ENCODE data around the gene CTNNBIP1. TPM values are rescaled to one million over a fixed set of nuclear protein-coding genes. Genes with fewer than 3 reads are reported as not detected.

CTNNBIP1 gene
- total and polyA plus RNA-seq, 9 of the 15 experiments (the other 6 are each of a cell fraction or from before 2014, with no cell fraction given) = 0.65 to 29.2 (median 14.7) TPM

- no peaks in the 10 kb centered on the region for H3K9me1 ChIP-seq (ENCODE audit: control insufficient read depth, insufficient read depth, low read length)
- FAIRE-seq (no peak), ATAC-seq (peak; percentile 34; the same call in 1 of the 3 replicates), DNase-seq (ENCODE audit: extremely low read depth in 1 of 4, low spot score in 3 of 4) (peak in 1 of 4 experiments; percentile 20)
- no peak overlapping the region for H3K27ac ChIP-seq (ENCODE audit: extremely low read depth, low read depth, low read length)
- intact Hi-C loops (cut with micrococcal nuclease) (no loop called here), in situ Hi-C loops (cut with MboI) (no loop called here)
- BruUV-seq (replicated peaks) = no TSS peak
- no peaks in the 10 kb centered on the region for H3K9me3 ChIP-seq (replicated peaks; ENCODE audit: control insufficient read depth, insufficient read depth, low read depth, low read length)
- ChIA-PET CTCF (ENCODE audit: low intra/inter-chr PET ratio) (no interaction called here), POLR2A (no interaction called here)
- H3K27me3 ChIP-seq (ENCODE audit: control insufficient read depth in 2 of 2, insufficient read depth in 2 of 2, low read length in 2 of 2) = no peaks in the 10 kb centered on the region
- H3K4me3 ChIP-seq = no peak overlapping the region
- H3K79me2 ChIP-seq (ENCODE audit: control insufficient read depth, insufficient read depth, low read length) = no peaks in the 10 kb centered on the region
- H3K4me2 ChIP-seq (ENCODE audit: insufficient read depth, low read length) = no peak overlapping the region
- peaks cover 12% of the 10 kb centered on the region; the same call in 1 of the 2 replicates for H4K20me1 ChIP-seq (replicated peaks; ENCODE audit: control insufficient read depth, insufficient read depth, low read length)
- no peaks in the 10 kb centered on the region for H3K36me3 ChIP-seq (ENCODE audit: control insufficient read depth, insufficient read depth, low read length)
- H3K9ac ChIP-seq (ENCODE audit: insufficient read depth in 1 of 2, low read depth in 2 of 2, low read length in 2 of 2) = peak overlapping the region in 1 of 2 experiments; percentile 14; a peak in 1 of 4 replicates
- H2AFZ ChIP-seq (ENCODE audit: low read depth, low read length) = no peak overlapping the region
- 58% methylated on average over 11 of the region's 12 CpGs for WGBS (ENCODE audit: insufficient coverage, low coverage, missing lambda C conversion rate)
- H3K4me1 ChIP-seq (replicated peaks in 1 of 2; ENCODE audit: control insufficient read depth in 2 of 2, insufficient read depth in 2 of 2, low read length in 2 of 2) = peaks cover 4 to 15% of the 10 kb centered on the region in 2 experiments; a peak in 4 of 5 replicates
- no peak for TF ChIP-seq ZFP1 (CRISPR knock-in tag; IDR thresholded peaks at IDR 0.05)
- TF ChIP-seq ZBTB5 (IDR thresholded peaks at IDR 0.05) = no peak
- no peak for TF ChIP-seq ZBTB2 (IDR thresholded peaks at IDR 0.05)
- TF ChIP-seq POLR2AphosphoS2 (IDR thresholded peaks at IDR 0.05; ENCODE audit: low read length) = no peak
- no peak for TF ChIP-seq HMGN3 (IDR thresholded peaks at IDR 0.05; ENCODE audit: borderline replicate concordance, extremely low read depth, insufficient read length, low read depth, low read length)
- TF ChIP-seq FIP1L1 (IDR thresholded peaks at IDR 0.05; ENCODE audit: low read depth, low read length, poor library complexity, severe bottlenecking) = no peak
- no peak for TF ChIP-seq NCOR1 (IDR thresholded peaks at IDR 0.05)
- TF ChIP-seq CCNT2 (IDR thresholded peaks at IDR 0.05; ENCODE audit: borderline replicate concordance, extremely low read depth, insufficient read length, low read depth, low read length) = no peak
- TF ChIP-seq ZNF449 (CRISPR knock-in tag; IDR thresholded peaks at IDR 0.05) = no peak
- no peak for TF ChIP-seq ZNF696 (CRISPR knock-in tag; conservative IDR thresholded peaks at IDR 0.05)
- no peak for TF ChIP-seq ZBTB7A (IDR thresholded peaks at IDR 0.05; ENCODE audit: borderline replicate concordance, control insufficient read depth, low read depth, low read length)
- TF ChIP-seq MEF2D (tag; conservative IDR thresholded peaks at IDR 0.05; ENCODE audit: low read depth) = no peak
- TF ChIP-seq RBBP5 (IDR thresholded peaks at IDR 0.05; ENCODE audit: borderline replicate concordance, insufficient read depth, low read length, poor library complexity, severe bottlenecking) = no peak
- TF ChIP-seq MYC (IDR thresholded peaks at IDR 0.05; ENCODE audit: low read depth, low read length) = no peak
- no peak for TF ChIP-seq MYC (CRISPR knock-in tag; IDR thresholded peaks at IDR 0.05; ENCODE audit: borderline replicate concordance, low read depth)
Observed at GRCh38 chr1:9807541-9807940, 102.5 kb downstream of the CTNNBIP1 start.
